H54 (cell line): ENCODE data around the gene UNC5C.

Experiments
- DNase-seq: peaks from one replicate; pipeline ENCODE4 v3.0.0; 2011; ENCODE audit warnings: low spot score, mixed read lengths; ENCODE audit not compliant: insufficient read length
- FAIRE-seq: peaks from 3 replicates; lab custom pipeline; 2011; peaks lifted over from hg19 to GRCh38; lab: Jason Lieb, UNC
- POLR2A ChIP-seq: IDR thresholded peaks from 2 replicates; pipeline ENCODE4 v1.6.1; 2011; ENCODE audit warnings: low read depth, mild to moderate bottlenecking, low read length

Gene UNC5C

DNA sequence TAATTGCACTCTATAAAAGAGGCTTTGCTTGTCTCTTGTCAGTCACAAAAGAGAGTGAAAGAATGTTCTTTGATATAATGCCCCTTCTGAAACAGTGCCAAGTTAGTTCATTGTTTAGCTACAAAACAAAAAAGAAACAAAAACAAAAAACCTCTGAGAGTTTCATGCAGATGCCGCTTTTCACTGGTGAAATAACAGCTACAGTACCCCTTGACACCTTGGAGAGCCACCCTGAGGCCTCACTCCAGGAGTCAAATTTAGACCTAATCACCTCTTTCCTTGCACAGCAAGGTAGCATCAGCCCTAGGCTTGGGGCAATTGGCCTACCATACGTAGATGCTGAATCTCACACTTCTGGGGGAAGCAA is 185.2 kb downstream of the UNC5C start:
- no peak for DNase-seq
- FAIRE-seq, result no peak
- TF ChIP-seq POLR2A, result no peak

DNA sequence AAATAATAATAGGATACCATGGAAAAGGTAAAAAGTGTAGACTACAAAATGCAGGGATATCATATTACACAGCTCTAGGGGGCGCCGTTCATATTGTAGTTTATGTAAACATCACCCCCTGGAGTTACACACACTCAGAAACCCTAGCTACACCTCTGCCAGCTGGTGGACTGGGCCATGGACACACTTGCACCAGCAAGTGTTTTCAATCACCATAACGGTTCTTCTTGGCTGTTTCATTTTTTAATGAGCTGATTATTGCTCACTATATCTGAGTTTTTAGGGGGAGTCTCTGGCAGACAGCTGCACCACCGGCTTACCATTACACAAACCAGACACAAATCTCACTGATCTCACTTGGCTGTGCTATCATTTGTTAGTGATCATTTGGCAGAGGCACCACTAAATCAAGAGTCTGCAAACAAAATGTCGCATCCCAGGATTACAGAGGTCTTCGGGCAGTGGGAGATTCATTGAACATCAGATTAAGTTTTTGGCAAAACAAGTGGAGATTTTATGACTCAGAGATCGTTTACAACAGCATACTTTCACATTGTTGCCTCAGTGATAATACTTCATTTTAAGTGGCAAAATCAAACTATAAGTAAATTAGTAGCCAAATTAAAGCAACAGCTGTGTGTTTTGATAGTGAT is 185.7 kb downstream of the UNC5C start:
- peak; percentile 6 for DNase-seq

DNA sequence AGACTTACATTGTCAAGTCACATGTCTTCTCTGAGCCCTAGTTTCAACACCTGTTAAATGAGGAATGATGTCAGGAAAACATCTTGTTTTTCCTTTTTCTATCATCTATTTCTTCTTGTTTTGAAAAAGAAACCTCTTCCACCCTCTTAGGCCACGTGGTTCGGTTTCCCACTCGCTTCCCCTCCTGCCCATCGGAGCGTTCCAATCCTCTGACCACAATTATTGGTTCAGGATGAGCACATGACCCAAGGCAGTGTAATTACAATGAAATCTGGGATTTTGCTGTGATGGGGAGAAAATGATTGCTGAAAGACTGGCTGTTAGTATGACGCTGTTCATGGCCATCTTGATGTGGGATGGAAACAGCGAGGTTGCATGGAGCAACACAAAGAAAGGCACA is 186.7 kb downstream of the UNC5C start:
- DNase-seq, result no peak
- no peak for TF ChIP-seq POLR2A
- FAIRE-seq, result no peak

More for the DNA sequence above, 185.7 kb downstream of the UNC5C start:
- no peak for TF ChIP-seq POLR2A
- no peak for FAIRE-seq

DNA sequence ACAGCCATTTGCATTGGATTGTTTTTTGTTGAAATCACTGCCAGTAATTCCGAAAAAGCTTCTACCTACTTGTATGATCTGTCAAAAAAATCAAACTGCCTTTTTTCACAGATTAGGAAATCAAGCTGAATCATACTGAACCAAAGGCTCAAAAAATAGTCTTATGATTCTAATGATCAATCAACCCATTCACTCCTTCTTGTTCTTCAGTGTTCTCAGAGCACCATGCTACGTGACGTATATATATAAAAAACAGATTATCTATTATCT is 187.1 kb downstream of the UNC5C start:
- no peak for TF ChIP-seq POLR2A
- DNase-seq (no peak), FAIRE-seq (no peak)

DNA sequence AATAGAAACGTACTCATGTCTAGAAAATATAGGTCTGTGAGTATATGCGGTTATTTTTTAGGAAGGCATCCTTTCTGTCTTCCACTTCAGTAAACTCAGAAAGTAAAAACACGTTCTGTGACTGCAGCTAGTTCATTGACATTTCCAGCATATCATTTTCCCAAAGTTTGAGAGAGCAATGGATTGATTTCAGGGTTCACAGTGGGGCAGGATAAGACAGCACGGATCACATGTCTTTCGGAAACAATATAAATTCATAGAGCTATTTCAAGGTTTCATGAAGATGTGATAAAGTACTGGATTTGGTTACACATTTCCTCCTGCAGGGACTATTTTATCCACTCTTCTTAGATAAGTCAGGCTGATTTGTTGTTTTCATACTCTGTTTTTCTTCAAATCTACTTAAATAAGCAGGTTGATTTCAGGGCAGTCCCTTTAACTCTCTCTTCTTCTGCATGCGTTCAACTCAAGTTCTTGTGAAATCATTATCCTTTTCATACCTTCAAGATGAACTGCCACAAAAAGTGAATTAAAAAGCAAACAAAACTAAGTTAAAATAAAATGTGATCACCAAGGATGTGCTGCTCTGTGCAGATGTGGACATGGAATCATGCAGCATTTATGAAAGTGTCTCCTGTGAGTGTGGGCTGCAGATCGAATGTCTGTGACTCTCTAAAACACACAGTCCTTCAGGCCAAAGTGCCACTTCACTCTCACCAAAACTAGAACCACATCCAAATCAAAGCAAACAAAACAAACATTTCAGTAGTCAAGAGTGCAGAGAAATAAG is 187.7 kb downstream of the UNC5C start:
- no peak for DNase-seq

DNA sequence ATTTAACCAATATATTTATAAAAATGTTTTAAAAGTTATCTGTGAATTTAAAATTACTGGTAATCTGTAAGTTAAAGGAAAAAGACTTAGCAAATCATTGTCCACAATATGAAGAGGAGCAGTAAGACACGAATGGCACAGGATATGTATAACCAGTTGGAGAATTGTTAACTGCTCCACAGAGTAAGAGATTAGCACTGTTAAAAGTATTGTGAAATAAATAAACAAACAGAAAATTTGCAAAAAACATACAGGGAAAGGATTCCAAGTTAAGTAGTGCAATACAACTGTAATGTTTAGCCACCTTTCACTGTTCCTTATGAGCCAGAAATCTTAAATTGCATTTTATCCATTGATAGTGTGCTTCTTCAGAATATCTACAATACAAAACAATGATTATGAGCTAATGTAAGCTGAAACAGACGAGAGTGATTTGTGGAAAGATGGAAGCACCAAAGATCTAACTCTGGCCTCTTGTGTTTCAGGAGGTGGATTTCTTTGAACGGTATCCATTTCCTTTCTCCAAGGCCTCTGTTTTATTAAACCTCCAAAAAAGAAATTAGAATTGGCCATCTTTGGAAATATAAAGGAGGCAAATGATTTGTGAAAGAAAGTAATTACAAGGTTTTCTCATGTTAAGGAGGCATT is 188.4 kb downstream of the UNC5C start:
- DNase-seq, result no peak
- FAIRE-seq, result no peak
- no peak for TF ChIP-seq POLR2A

More for the DNA sequence above, 187.7 kb downstream of the UNC5C start:
- no peak for TF ChIP-seq POLR2A
- no peak for FAIRE-seq

DNA sequence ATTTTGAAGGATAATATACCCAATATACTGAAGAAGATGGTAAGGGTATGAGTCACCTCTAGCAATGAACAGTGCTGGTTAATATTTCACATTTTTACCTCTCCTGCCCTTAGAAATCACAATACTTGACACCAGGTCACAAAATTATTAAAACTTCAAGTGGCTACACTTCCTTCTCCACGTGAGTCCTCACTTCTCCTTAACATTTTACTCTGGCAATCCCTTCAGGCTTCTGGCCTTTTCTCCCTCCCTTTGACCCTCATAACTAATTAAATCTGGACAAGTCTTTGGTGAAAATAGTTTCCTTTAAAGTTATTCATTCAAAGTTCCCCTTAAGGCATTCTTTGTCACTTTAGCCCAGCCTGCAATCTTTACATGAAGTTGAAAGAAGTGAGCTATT is 190.4 kb downstream of the UNC5C start:
- FAIRE-seq (no peak), DNase-seq (no peak)
- no peak for TF ChIP-seq POLR2A

DNA sequence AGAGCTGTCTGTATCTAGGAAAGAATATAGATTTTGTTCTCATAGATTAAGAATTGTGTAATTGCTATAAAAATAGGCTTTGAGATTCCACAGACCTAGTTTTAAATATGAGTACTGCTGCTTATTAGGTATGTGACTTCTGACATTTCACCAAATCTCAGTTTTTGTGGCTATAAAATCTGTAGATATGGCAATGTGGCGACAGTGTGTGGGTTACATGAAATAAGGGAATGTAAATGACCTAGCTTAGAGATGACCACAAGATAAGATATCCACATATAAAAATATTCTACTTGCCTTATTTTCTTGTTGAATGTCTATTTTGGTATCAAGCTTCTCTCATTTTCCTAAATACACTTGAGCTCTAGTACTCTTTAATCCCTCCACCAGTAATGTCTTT is 193.8 kb downstream of the UNC5C start:
- no peak for TF ChIP-seq POLR2A
- no peak for FAIRE-seq
- DNase-seq, result no peak

DNA sequence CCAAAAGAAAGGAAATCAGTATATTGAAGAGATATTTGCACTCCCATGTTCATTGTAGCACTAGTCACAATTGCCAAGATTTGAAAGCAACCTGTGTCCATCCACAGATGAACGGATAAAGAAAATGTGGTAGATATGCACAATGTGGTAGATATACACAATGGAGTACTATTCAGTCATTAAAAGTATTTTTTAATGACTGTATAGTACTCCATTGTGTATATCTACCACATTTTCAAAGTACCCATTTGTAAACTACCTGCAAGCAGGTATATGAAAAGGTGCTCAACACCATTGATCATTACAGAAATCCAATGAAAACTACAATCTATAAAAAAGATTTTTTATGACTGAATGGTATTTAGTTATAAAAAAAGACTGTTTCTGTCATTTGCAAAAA is 200.4 kb downstream of the UNC5C start:
- FAIRE-seq (no peak), DNase-seq (no peak)
- TF ChIP-seq POLR2A, result no peak

DNA sequence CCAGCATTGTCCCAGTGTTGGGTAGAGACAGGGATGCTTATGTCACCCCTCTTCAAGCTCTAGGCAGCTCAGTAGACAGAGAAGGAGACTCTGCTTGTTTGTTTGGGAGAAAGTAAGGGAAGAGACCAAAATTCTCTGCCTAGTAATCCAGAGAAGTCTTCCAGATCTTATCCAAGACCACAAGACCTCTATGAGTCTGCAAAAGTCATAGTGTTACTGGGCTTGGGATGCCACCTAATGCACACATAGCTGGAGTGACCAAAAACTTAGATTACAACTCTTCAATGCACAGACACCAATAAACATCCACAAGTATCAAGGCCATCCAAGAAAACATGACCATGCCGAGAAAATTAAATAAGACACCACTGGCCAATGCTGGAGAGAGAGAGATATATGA is 205.5 kb downstream of the UNC5C start:
- no peak for TF ChIP-seq POLR2A
- FAIRE-seq, result no peak
- DNase-seq, result no peak

DNA sequence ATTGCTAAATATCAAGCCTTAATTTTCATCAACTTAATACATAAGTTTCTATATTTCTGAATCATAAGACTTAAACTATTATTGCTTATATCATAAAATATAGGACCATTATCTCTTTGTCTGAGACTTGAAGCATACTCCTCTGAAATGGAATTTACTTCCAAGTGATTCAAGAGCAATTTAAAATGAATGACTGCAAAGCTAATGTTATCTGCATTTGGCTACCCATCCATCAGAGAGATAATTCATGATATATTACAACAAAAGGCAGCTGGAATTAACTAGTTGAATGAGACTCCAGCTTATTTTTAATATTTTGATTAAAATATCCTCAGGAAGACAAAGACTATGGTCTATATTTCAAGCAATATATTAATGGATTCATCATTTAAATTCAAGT is 208.6 kb downstream of the UNC5C start:
- FAIRE-seq (no peak), DNase-seq (no peak)
- TF ChIP-seq POLR2A, result no peak

DNA sequence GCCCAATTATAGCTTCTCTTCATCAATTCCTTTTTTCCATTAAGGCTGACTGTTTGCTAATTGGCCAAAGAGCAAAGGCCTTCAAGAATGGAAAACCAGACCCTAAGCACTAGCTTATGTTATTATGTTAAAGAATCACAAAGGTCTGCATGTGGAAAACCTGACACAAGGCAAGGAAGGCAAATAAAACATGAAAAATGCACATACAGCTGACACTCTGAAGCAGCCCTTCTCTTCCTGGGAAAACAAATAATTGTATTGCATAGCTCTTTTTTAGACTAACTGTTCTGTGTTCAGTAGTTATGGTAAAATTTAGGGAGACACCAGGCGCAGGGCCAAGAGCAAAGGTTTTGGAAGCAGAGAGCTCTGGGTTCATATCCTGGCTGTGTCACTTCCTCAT is 223.1 kb downstream of the UNC5C start:
- TF ChIP-seq POLR2A, result no peak
- FAIRE-seq, result no peak
- no peak for DNase-seq

DNA sequence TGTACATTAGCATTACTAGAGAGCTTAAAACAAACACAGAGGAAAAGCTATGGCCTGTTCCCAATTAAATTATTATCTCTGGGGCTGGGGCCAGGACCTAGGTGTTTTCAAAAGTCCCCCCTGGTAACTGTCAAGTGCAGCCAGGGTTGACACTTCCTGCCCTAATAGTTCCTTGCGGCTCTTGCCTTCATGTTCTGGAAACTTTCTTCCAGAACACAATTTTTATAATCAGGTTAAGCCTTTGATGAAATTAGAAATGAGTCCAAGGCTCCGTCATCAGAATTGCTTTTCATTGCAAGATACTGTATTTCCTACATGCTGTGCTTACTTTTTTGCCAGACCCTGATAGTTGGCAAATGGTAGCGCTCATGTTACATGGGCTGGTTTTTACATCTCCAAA is 229.6 kb downstream of the UNC5C start:
- no peak for DNase-seq
- TF ChIP-seq POLR2A, result no peak
- FAIRE-seq, result no peak

DNA sequence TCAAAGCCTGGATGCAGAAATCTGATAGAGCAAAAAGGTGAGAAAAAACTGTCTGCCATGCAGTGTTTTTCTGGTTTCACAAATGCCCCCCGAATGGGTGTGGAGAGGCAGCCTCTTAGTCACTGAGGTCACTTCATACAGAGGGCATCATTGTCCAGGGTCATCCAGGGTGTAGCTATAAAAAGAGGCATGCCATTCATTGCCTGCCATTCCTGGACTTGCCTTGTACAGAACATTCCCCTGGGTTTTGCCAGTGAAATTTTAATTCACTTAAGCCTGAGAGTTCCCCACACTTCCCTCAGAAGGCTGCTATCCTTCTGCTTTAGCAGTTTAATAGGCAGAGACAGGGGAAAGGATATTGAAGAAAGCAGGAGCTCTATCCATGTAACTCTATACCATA is 230.3 kb downstream of the UNC5C start:
- DNase-seq (no peak), FAIRE-seq (no peak)
- TF ChIP-seq POLR2A, result no peak

DNA sequence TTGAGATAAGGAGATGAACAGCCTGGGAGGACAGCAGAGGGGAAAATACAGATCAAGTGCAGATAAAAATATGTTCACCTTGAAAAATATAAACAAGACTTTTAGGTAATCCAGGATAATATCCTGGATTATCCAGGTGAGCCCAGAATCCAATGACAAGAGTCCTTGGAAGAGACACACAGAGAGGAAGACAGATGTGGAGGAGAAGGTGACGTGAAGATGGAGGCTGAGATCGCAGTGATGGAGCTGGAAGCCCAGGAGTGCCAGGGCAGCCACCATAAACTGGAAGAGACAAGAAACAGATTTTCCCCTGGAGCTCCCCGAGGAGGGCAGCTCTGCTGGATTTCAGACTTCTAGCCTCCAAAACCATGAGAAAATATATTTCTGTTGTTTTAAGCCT is 230.7 kb downstream of the UNC5C start:
- DNase-seq (no peak), FAIRE-seq (no peak)
- no peak for TF ChIP-seq POLR2A
